WTC11 (cell line): Measurements from ENCODE around the gene ST3GAL6. TPM values are rescaled to one million over a fixed set of nuclear protein-coding genes. Genes with fewer than 3 reads are reported as not detected.

ENCODE experiments used
- ATAC-seq: fragments of 200-7000 bp; cut with Tn5 transposase; 2 replicates; pipeline ENCODE4 v1.10.0; 2021; ENCODE audit warnings: mild to moderate bottlenecking, moderate library complexity
- CTCF ChIA-PET: fragments of 300-600 bp; sonication (Branson Sonifier 250); formaldehyde crosslinking; loops from one replicate; lab custom pipeline; 2021; ENCODE audit warnings: antibody characterized with exemption; lab: Charles Lee
- POLR2A ChIA-PET: fragments of 350-600 bp; sonication (Branson Sonifier 250); formaldehyde crosslinking; loops from one replicate; lab custom pipeline; 2021; ENCODE audit warnings: antibody characterized with exemption; lab: Charles Lee
- DNase-seq: peaks from one replicate; pipeline ENCODE4 v3.0.0; 2021; ENCODE audit warnings: low spot score
- H3K27ac Mint-ChIP-seq: 2 replicates; pipeline ENCODE4 v1.8.0; 2021; ENCODE audit warnings: mixed read lengths
- H3K27me3 Mint-ChIP-seq: 2 replicates; pipeline ENCODE4 v1.8.0; 2021; ENCODE audit warnings: low read depth, mild to moderate bottlenecking, moderate library complexity, mixed read lengths
- H3K36me3 Mint-ChIP-seq: 2 replicates; pipeline ENCODE4 v1.8.0; 2021; ENCODE audit warnings: mixed read lengths
- H3K4me1 Mint-ChIP-seq: 2 replicates; pipeline ENCODE4 v1.8.0; 2022; ENCODE audit warnings: mixed read lengths
- H3K4me3 Mint-ChIP-seq: 2 replicates; pipeline ENCODE4 v1.8.0; 2021; ENCODE audit warnings: mild to moderate bottlenecking, moderate library complexity, mixed read lengths
- H3K9me3 Mint-ChIP-seq: 2 replicates; pipeline ENCODE4 v1.8.0; 2021; ENCODE audit warnings: mixed read lengths
- CREB1 ChIP-seq: sonication (generic); formaldehyde crosslinking; IDR thresholded peaks from 2 replicates; pipeline ENCODE4 v1.8.0; 2023; ENCODE audit warnings: mild to moderate bottlenecking, missing genetic modification reagents
- E2F4 ChIP-seq: sonication (generic); formaldehyde crosslinking; IDR thresholded peaks from 2 replicates; pipeline ENCODE4 v1.8.1; 2022; ENCODE audit warnings: low read depth, mild to moderate bottlenecking, moderate library complexity, missing genetic modification reagents, borderline replicate concordance
- FOXJ3 ChIP-seq: sonication (generic); formaldehyde crosslinking; IDR thresholded peaks from 2 replicates; pipeline ENCODE4 v1.9.0; 2021; ENCODE audit warnings: missing genetic modification reagents, mild to moderate bottlenecking, borderline replicate concordance
- FOXP4 ChIP-seq: sonication (generic); formaldehyde crosslinking; IDR thresholded peaks from 2 replicates; pipeline ENCODE4 v1.8.0; 2022; ENCODE audit warnings: mild to moderate bottlenecking, missing genetic modification reagents
- KAT7 ChIP-seq: sonication (generic); formaldehyde crosslinking; IDR thresholded peaks from 2 replicates; pipeline ENCODE4 v1.8.1; 2023; ENCODE audit warnings: missing genetic modification reagents, mild to moderate bottlenecking, borderline replicate concordance
- MYBL2 ChIP-seq: sonication (generic); formaldehyde crosslinking; IDR thresholded peaks from 2 replicates; pipeline ENCODE4 v1.8.1; 2023; ENCODE audit warnings: mild to moderate bottlenecking, moderate library complexity, missing genetic modification reagents
- NFATC4 ChIP-seq: fragments of 250-450 bp; sonication (Bioruptor Pico); IDR thresholded peaks from 2 replicates; pipeline ENCODE4 v1.9.0; 2021; ENCODE audit warnings: mild to moderate bottlenecking
- NFYB ChIP-seq: sonication (generic); formaldehyde crosslinking; conservative IDR thresholded peaks from 2 replicates; pipeline ENCODE4 v1.8.0; 2022; ENCODE audit warnings: low read depth, missing genetic modification reagents
- OVOL2 ChIP-seq: fragments of 250-450 bp; sonication (Bioruptor Pico); IDR thresholded peaks from 2 replicates; pipeline ENCODE4 v1.9.0; 2021; ENCODE audit warnings: mild to moderate bottlenecking, borderline replicate concordance
- RORB ChIP-seq: fragments of 250-450 bp; sonication (Bioruptor Pico); IDR thresholded peaks from 2 replicates; pipeline ENCODE4 v1.9.0; 2021; ENCODE audit warnings: mild to moderate bottlenecking
- SOX15 ChIP-seq: fragments of 250-450 bp; sonication (Bioruptor Pico); IDR thresholded peaks from 2 replicates; pipeline ENCODE4 v1.9.0; 2021; ENCODE audit warnings: mild to moderate bottlenecking
- TP53 ChIP-seq: sonication (generic); formaldehyde crosslinking; IDR thresholded peaks from 2 replicates; pipeline ENCODE4 v1.8.1; 2023; ENCODE audit warnings: mild to moderate bottlenecking, missing genetic modification reagents
- ZNF121 ChIP-seq: sonication (generic); formaldehyde crosslinking; IDR thresholded peaks from 2 replicates; pipeline ENCODE4 v1.8.0; 2023; ENCODE audit warnings: missing genetic modification reagents
- ZNF138 ChIP-seq: sonication (generic); formaldehyde crosslinking; conservative IDR thresholded peaks from 2 replicates; pipeline ENCODE4 v1.8.1; 2022; ENCODE audit warnings: mild to moderate bottlenecking, moderate library complexity, missing genetic modification reagents
- ZNF232 ChIP-seq: sonication (generic); formaldehyde crosslinking; IDR thresholded peaks from 2 replicates; pipeline ENCODE4 v1.8.0; 2022; ENCODE audit warnings: mild to moderate bottlenecking, missing genetic modification reagents
- ZNF425 ChIP-seq: fragments of 250-450 bp; sonication (Bioruptor Pico); conservative IDR thresholded peaks from 2 replicates; pipeline ENCODE4 v1.9.0; 2021; ENCODE audit warnings: mild to moderate bottlenecking
- ZNF671 ChIP-seq: fragments of 250-450 bp; sonication (Bioruptor Pico); IDR thresholded peaks from 2 replicates; pipeline ENCODE4 v1.8.0; 2021; ENCODE audit warnings: mild to moderate bottlenecking
- total RNA-seq: library from RNA; stranded (reverse); gene quantifications from 3 replicates; pipeline ENCODE4 v1.2.3, GENCODE V29; 2021
- TF ChIP-seq, protein P1 (sequence below): sonication (generic); formaldehyde crosslinking; IDR thresholded peaks from 2 replicates; pipeline ENCODE4 v1.8.0; 2022; ENCODE audit warnings: mild to moderate bottlenecking, missing genetic modification reagents
- TF ChIP-seq, protein P2 (sequence below): fragments of 250-450 bp; sonication (Bioruptor Pico); IDR thresholded peaks from 2 replicates; pipeline ENCODE4 v1.8.0; 2021; ENCODE audit warnings: mild to moderate bottlenecking
- TF ChIP-seq, protein P3 (sequence below): sonication (generic); formaldehyde crosslinking; IDR thresholded peaks from 2 replicates; pipeline ENCODE4 v1.8.1; 2022; ENCODE audit warnings: low read depth, missing genetic modification reagents, borderline replicate concordance

Gene ST3GAL6
- total RNA-seq, 1 experiment from 2014 or later: 8.1 TPM

DNA sequence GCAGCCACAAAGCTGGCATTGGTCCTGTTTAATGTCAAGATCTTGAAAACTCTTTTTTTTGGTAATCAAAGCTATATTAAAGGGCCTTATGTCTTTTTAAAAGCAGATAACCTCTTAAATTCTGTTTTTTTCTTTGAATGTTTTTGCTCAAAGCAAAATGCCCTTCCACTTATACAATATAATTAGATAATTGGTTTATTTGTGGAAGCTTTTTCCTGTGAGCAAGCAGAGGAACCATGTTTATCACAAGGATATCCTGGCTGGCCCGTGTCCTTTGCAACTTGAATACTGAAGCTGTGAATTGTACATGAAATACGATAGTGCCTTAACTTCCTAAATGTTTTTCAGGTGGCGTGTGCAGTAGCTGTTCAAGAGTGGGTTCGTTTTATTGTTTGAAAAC, 2.6 kb downstream of the ST3GAL6 start:
- H3K27ac Mint-ChIP-seq: no peak overlapping the region
- no peaks in the 10 kb centered on the region for H3K36me3 Mint-ChIP-seq
- TF ChIP-seq FOXP4 (CRISPR knock-in tag): no peak
- TF ChIP-seq, protein P1, sequence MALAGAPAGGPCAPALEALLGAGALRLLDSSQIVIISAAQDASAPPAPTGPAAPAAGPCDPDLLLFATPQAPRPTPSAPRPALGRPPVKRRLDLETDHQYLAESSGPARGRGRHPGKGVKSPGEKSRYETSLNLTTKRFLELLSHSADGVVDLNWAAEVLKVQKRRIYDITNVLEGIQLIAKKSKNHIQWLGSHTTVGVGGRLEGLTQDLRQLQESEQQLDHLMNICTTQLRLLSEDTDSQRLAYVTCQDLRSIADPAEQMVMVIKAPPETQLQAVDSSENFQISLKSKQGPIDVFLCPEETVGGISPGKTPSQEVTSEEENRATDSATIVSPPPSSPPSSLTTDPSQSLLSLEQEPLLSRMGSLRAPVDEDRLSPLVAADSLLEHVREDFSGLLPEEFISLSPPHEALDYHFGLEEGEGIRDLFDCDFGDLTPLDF (CRISPR knock-in tag): no peak
- TF ChIP-seq NFATC4 (CRISPR knock-in tag): no peak
- no peak for TF ChIP-seq RORB (CRISPR knock-in tag)
- TF ChIP-seq E2F4: no peak
- TF ChIP-seq KAT7 (CRISPR knock-in tag): no peak
- no peak for TF ChIP-seq MYBL2 (CRISPR knock-in tag)
- TF ChIP-seq ZNF121 (CRISPR knock-in tag): no peak
- TF ChIP-seq FOXJ3: no peak
- TF ChIP-seq, protein P2, sequence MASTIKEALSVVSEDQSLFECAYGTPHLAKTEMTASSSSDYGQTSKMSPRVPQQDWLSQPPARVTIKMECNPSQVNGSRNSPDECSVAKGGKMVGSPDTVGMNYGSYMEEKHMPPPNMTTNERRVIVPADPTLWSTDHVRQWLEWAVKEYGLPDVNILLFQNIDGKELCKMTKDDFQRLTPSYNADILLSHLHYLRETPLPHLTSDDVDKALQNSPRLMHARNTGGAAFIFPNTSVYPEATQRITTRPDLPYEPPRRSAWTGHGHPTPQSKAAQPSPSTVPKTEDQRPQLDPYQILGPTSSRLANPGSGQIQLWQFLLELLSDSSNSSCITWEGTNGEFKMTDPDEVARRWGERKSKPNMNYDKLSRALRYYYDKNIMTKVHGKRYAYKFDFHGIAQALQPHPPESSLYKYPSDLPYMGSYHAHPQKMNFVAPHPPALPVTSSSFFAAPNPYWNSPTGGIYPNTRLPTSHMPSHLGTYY (CRISPR knock-in tag): no peak
- no peak for TF ChIP-seq SOX15 (CRISPR knock-in tag)
- TF ChIP-seq, protein P3, sequence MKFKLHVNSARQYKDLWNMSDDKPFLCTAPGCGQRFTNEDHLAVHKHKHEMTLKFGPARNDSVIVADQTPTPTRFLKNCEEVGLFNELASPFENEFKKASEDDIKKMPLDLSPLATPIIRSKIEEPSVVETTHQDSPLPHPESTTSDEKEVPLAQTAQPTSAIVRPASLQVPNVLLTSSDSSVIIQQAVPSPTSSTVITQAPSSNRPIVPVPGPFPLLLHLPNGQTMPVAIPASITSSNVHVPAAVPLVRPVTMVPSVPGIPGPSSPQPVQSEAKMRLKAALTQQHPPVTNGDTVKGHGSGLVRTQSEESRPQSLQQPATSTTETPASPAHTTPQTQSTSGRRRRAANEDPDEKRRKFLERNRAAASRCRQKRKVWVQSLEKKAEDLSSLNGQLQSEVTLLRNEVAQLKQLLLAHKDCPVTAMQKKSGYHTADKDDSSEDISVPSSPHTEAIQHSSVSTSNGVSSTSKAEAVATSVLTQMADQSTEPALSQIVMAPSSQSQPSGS (CRISPR knock-in tag): no peak
- TF ChIP-seq NFYB: no peak
- TF ChIP-seq ZNF232: no peak
- no peak for TF ChIP-seq ZNF425
- TF ChIP-seq CREB1 (CRISPR knock-in tag): no peak
- no peak for TF ChIP-seq OVOL2
- no peak for TF ChIP-seq ZNF671 (CRISPR knock-in tag)
- no peak for TF ChIP-seq ZNF138 (CRISPR knock-in tag)
- TF ChIP-seq TP53 (CRISPR knock-in tag): no peak
- no peak overlapping the region for H3K4me3 Mint-ChIP-seq
- CTCF ChIA-PET: no interaction called here
- no peaks in the 10 kb centered on the region for H3K27me3 Mint-ChIP-seq
- H3K9me3 Mint-ChIP-seq: no peaks in the 10 kb centered on the region
- H3K4me1 Mint-ChIP-seq: peaks cover 38% of the 10 kb centered on the region
- ATAC-seq (no peak), DNase-seq (no peak)
- POLR2A ChIA-PET: no interaction called here
